Breast epithelium (tissue), 3 donors: ENCODE measurements around the gene RPS2.

Source experiments
- CTCF ChIP-seq, 3 donors: fragments of 450-650 bp; IDR thresholded peaks; one replicate each; pipeline ENCODE4 v1.5.1; 2016 to 2017; ENCODE audit warnings: antibody characterized with exemption in 3 of 3, mild to moderate bottlenecking in 3 of 3, moderate library complexity in 3 of 3
- POLR2A ChIP-seq: fragments of 450-650 bp; IDR thresholded peaks from one replicate; pipeline ENCODE4 v1.6.1; 2016; ENCODE audit warnings: antibody characterized with exemption, mild to moderate bottlenecking, moderate library complexity

GRCh38 chr16:1947369-1947670 lies 17.3 kb downstream of the RPS2 start:
- no peak for TF ChIP-seq CTCF (IDR thresholded peaks at IDR 0.05)
- TF ChIP-seq POLR2A, result no peak
